Gastrocnemius medialis (tissue), 4 donors: ENCODE measurements around the gene PTDSS2.

Source experiments
- CTCF ChIP-seq, 5 experiments: fragments of 450-650 bp in 3 of 5; fragments of 200-600 bp in 2 of 5; sonication (generic) in 2 of 5; IDR thresholded peaks in 4 of 5; conservative IDR thresholded peaks in 1 of 5; 1 replicate in 4 of 5; 2 replicates in 1 of 5; pipeline ENCODE4 v1.5.1; 2016 to 2019; ENCODE audit warnings: antibody characterized with exemption in 5 of 5, mild to moderate bottlenecking in 3 of 5, moderate library complexity in 3 of 5
- POLR2A ChIP-seq, 2 donors: fragments of 450-650 bp; IDR thresholded peaks; one replicate each; pipeline ENCODE4 v1.6.1; 2017; ENCODE audit warnings: antibody characterized with exemption in 2 of 2, mild to moderate bottlenecking in 2 of 2, moderate library complexity in 2 of 2

- TF ChIP-seq CTCF (IDR thresholded peaks at IDR 0.05 in 4 of 5, conservative IDR thresholded peaks at IDR 0.05 in 1 of 5): no peak
- no peak for TF ChIP-seq POLR2A (IDR thresholded peaks at IDR 0.05)
Observed at GRCh38 chr11:504053-504993, 54.2 kb downstream of the PTDSS2 start.
